ENCODE measurements around the gene NANOS2. TPM values are rescaled to one million over a fixed set of nuclear protein-coding genes. Genes with fewer than 3 reads are reported as not detected.

The NANOS2 gene
- total and polyA plus RNA-seq, 2 of the 13 experiments (the other 11 are each of a cell fraction or from before 2014, with no cell fraction given) = not detected

GRCh38 chr19:45881909-45882528 lies 32.6 kb downstream of the NANOS2 start (continued):
- TF ChIP-seq MEF2D (CRISPR knock-in tag; IDR thresholded peaks at IDR 0.05) = peak; percentile 50; the same call in 1 of the 2 replicates
- peak; percentile 88 for TF ChIP-seq PHF21A (CRISPR knock-in tag; IDR thresholded peaks at IDR 0.05)
- TF ChIP-seq ZNF224 (CRISPR knock-in tag; IDR thresholded peaks at IDR 0.05) = no peak
- peak; percentile 68 for TF ChIP-seq RERE (CRISPR knock-in tag; IDR thresholded peaks at IDR 0.05; ENCODE audit: low read depth)
- TF ChIP-seq ZNF558 (CRISPR knock-in tag; IDR thresholded peaks at IDR 0.05; ENCODE audit: borderline replicate concordance) = 0 out of 2 replicates have a peak, but pooled peaks have one; percentile 29
- TF ChIP-seq TBP (CRISPR knock-in tag; IDR thresholded peaks at IDR 0.05) = no peak
- no peak for TF ChIP-seq GPBP1L1 (CRISPR knock-in tag; IDR thresholded peaks at IDR 0.05)
- TF ChIP-seq NFKB2 (CRISPR knock-in tag; IDR thresholded peaks at IDR 0.05; ENCODE audit: borderline replicate concordance) = 0 out of 2 replicates have a peak, but pooled peaks have one; percentile 38
- no peak for TF ChIP-seq ZSCAN31 (CRISPR knock-in tag; IDR thresholded peaks at IDR 0.05; ENCODE audit: low read depth)
- TF ChIP-seq ATF7 (IDR thresholded peaks at IDR 0.05) = no peak
- 0 out of 2 replicates have a peak, but pooled peaks have one; percentile 13 for TF ChIP-seq ATF7 (CRISPR knock-in tag; IDR thresholded peaks at IDR 0.05)
- TF ChIP-seq PBX2 (CRISPR knock-in tag; IDR thresholded peaks at IDR 0.05) = no peak
- TF ChIP-seq ZNF720 (CRISPR knock-in tag; IDR thresholded peaks at IDR 0.05) = no peak
- TF ChIP-seq HNF4G (IDR thresholded peaks at IDR 0.05; ENCODE audit: borderline replicate concordance, low read depth, low read length) = peak; percentile 56; the same call in 1 of the 2 replicates
- no peak for TF ChIP-seq HNF4G (CRISPR knock-in tag; IDR thresholded peaks at IDR 0.05; ENCODE audit: borderline replicate concordance, low read depth)
- no peak for TF ChIP-seq ONECUT2 (CRISPR knock-in tag; IDR thresholded peaks at IDR 0.05)
- TF ChIP-seq KLF13 (CRISPR knock-in tag; IDR thresholded peaks at IDR 0.05) = 0 out of 2 replicates have a peak, but pooled peaks have one; percentile 51
- no peak for TF ChIP-seq NFIB (CRISPR knock-in tag; IDR thresholded peaks at IDR 0.05; ENCODE audit: borderline replicate concordance)
- peak; percentile 94 for TF ChIP-seq ZEB1 (IDR thresholded peaks at IDR 0.05; ENCODE audit: insufficient replicate concordance, low read depth)
- TF ChIP-seq ZNF574 (CRISPR knock-in tag; IDR thresholded peaks at IDR 0.05) = peak; percentile 55; the same call in 1 of the 2 replicates

Measured in HepG2 (cell line).